T-helper 2 cell (primary cell): ENCODE results near the gene LRPAP1.
"Not testable (repeated sequence)": the region's sequence is repeated elsewhere in the genome, so short reads cannot be mapped to it uniquely, and the experiment has no call there.

ENCODE experiments used
- DNase-seq, 5 experiments: peaks; one replicate each; pipeline versions ENCODE4 v3.0.0 to v3.0.0-alpha.2; 2012 to 2022
- total RNA-seq, 2 donors: gene quantifications; one replicate each; lab custom pipeline; 2026; lab: John Stamatoyannopoulos, UW

Gene LRPAP1, protein sequence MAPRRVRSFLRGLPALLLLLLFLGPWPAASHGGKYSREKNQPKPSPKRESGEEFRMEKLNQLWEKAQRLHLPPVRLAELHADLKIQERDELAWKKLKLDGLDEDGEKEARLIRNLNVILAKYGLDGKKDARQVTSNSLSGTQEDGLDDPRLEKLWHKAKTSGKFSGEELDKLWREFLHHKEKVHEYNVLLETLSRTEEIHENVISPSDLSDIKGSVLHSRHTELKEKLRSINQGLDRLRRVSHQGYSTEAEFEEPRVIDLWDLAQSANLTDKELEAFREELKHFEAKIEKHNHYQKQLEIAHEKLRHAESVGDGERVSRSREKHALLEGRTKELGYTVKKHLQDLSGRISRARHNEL
- 98.1 to 174 reads per million in 2 donors for total RNA-seq

- peak; percentile 69 to 88 (median 76) for DNase-seq
Observed at GRCh38 chr4:3531879-3532750, at the start of gene LRPAP1. Gene LRPAP1 (minus strand): TSS chr4:3532422. CDS start chr4:3532412, 10 bp downstream.

GRCh38 chr4:3581334-3582090 is 49.3 kb upstream of the LRPAP1 start:
- not testable (repeated sequence) for DNase-seq

GRCh38 chr4:3580859-3581258 is 48.6 kb upstream of the LRPAP1 start:
- DNase-seq: not testable (repeated sequence)

DNA sequence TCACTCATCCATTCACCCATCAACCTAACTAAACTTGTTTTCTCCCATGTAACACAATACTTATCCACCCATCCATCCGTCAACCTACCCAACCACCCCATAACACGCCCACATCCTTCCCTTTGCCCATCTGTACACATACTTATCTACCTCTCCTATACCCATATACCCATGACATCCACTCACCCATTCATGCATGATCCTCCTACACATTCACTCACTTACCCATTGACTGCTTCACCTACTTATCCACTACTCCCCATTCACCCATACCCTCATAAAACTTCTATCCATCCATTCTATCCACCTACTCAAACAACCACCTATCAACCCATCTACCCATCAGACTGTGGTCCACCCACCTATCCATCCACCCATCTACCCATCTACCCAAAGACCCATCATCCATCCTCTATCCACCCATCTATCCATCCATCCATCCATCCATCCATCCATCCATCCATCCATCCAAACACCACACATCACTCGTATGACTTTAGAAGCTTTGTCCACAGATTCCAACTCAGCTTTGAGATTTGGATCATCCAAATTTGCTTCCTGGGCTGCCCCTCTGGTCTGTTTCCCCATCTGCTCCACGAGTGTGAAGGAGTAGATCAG is 46.4 kb upstream of the LRPAP1 start:
- not testable (repeated sequence) for DNase-seq

DNA sequence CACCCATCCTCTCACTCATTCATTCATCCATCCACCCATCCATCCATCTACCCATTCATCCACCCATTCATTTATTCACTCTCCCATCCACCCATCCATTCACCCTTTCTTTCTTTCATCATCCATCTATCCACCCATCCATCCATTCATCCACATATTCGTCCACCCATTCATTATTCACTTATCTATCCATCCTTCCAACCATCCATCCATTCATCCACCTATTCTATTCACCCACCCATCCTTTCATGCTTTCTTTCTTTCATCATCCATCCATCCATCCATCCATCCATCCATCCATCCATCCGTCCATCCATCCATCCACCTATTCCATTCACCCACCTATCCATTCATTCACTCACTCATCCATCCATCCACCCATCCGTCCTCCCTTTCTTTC is 45.8 kb upstream of the LRPAP1 start:
- DNase-seq: not testable (repeated sequence)

DNA sequence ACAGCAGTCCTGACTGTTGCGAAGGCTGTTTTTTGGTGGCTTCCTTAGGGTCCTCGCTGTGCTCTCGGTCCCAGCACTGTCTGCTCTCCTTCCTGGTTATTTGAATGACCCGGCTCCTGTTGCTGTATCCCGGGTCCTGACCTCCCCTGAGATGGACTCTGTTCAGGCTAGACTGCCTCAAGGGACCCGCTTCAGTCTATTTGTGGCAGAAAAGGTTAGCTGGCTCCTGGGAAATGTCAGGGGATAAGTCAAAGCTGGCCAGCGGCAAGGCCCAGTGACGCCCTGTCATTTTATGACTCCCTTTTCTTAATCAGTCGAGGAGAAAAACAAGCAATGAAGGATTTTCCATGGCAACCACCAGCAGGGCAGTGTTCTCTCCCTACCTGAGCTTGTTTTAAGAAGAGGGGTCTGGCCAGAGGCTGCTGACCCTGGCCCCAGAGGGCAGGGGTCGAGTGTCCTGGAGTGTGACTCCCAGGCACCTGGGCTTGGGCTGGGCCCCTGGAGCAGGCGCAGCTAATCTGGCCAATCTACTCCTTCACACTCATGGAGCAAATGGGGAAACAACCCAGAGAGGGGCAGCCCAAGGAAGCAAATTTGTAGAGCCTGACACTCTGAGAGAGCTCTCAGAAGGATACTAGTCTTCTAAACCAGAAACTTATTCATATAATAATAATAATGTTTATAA is 45.1 kb upstream of the LRPAP1 start:
- DNase-seq: not testable (repeated sequence)

DNA sequence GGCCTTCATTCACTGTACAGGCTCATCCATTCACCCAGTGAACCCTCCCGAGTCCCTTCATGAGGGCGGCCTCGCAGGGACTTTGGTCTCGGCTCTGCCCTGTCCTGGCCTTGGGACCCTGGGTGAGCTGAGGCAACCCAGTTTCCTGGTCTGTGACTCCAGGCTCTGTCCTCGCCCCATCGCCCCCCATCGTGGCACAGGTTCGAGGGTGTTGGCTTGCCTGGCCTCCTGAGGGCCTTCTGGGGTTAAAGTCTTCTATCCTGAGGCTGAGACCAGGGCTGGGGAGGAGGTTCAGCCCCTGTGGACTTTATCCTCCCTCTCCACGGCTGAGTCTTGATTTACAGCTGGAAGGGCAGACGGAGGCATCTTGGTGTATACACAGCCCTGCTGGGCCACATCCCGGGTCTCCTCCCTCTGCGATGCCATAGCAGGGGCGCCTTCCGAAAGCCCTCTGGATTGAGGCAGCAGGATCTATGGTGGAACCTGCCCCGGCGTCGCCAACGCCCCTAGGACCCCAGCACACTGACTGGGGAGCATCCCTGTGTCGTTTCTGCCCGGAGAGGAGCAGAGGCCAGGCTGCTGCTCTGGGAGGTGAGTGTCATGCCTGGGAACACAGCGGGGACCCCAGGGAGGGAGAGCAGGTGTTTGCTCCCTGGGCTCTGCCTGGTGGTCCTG is 44.4 kb upstream of the LRPAP1 start:
- not testable (repeated sequence) for DNase-seq

DNA sequence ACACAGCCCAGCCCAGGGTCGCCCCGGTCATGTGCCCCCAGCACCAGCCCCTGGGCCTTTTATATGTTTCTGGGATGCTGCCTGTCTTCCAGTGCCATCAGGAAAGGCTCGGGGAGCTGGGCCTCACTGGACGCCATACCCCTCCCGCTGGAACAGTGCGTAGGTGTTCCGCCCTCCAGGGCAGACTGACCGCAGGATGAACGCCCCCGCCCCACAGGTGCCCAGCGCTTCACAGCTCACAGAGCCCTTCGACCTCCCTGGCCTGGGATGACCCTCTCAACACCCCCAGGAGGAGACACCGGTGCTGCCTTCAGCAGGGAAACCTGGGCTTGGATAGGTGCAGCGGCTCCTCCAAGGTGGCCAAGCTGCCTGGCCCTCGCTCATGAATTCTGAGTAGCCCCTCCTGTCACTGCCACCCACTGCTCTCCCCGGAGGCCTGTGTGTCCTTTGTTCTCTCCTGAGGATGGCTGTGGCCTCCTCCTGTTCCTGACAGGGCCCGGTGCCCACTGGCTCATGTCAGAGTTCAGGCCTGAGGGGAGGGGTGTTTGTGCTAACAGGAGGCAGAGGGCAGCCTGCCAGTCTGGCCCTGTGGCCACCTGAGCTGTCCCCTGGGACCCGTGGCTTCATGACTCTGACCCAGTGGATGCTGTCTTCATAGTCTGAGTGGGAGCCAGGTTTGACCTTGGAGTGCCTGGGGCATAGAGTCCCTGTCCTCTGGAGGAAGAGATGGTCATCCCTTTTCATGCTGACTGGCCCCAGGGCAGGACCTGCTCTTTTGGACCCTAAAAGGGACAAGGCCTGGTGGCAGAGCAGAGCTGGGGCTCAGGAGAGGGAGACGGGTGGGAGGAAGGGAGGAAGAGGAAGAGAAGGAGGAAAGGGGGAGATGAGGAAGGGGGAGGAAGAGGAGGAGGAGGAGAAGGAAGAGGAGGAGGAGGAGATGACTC is 43.5 kb upstream of the LRPAP1 start:
- DNase-seq: not testable (repeated sequence)

GRCh38 chr4:3574865-3575264 is 42.6 kb upstream of the LRPAP1 start:
- not testable (repeated sequence) for DNase-seq

- DNase-seq: not testable (repeated sequence)
Observed at GRCh38 chr4:3574346-3574745, 42.1 kb upstream of the LRPAP1 start.

DNA sequence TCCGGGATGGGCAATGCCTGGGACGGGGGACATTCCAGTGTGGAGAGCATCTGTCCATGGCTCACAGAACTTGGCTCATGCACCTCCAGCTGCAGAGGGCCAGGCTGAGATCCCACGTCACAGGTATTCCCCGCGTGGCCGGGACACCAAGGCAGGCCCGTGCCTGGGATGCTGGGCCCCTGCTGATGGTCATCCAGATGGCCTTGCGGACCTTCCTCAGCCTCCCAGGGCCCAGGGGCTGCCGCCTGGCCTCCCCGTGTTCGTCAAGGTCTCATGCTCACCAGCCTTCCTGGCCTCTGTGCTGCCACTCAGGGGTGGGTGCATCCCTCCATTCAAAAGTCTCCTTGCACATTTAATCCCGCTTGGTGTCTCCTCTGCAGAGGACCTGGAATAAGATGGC is 40.9 kb upstream of the LRPAP1 start:
- DNase-seq: no peak

DNA sequence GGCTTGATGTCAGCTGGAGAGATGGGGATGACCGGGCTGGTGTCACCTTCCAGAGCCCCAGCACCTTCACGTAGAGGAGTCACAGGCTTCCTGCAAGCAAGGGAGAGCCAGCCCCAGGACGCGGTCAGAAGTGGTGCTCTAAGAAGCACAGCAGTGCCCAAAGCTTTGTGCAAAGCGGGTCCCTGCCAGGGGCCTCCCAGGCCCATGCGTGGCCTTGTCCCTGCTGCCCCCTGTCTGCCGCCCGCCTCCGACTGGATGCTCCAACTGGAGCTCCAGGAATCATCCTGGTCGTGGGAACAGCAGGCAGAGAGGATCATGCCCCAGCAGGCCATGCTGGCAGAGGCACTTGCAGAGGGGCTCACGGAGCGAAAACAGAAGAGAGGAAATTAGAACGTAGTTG is 40.1 kb upstream of the LRPAP1 start:
- DNase-seq: no peak

DNA sequence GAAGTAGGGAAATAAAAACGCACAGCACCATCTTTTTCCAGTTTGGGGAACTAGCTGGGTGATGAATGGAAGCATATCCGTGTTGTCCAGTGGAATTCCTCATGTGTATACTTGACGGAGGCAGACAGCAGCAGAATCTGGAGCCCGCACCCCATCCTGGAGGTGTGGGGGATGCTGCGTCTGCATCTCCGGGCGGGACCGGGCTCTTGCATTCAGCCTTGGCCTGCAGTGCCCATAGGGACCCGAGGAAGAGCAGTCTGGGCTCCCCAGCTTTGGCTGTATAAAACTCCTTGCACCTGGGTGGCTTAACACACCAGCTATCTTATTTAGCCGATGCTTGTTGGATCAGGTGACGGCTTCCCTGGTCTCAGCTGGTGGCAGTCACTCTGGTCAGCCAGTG is 39.7 kb upstream of the LRPAP1 start:
- no peak for DNase-seq

DNA sequence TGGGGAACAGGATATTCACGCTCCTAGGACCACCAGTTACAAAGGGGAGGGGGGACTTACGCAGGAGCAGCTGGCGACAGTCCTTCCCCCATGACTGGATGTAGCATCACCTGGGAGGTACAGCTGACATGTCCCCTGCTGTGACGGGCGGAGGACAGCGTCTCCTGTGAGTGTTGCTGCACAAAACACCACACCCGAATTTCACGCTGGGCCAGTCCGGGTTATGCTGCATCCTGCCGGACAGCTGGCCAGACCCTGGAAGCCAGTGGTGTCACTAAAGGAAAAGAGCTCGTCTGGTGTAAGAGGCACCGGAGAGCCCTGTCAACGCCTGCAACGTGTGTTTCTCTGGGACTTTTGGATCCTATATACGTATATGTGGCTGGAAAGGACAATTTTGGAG is 38.7 kb upstream of the LRPAP1 start:
- DNase-seq: not testable (repeated sequence)

GRCh38 chr4:3569611-3570010 is 37.4 kb upstream of the LRPAP1 start:
- DNase-seq: not testable (repeated sequence)

DNA sequence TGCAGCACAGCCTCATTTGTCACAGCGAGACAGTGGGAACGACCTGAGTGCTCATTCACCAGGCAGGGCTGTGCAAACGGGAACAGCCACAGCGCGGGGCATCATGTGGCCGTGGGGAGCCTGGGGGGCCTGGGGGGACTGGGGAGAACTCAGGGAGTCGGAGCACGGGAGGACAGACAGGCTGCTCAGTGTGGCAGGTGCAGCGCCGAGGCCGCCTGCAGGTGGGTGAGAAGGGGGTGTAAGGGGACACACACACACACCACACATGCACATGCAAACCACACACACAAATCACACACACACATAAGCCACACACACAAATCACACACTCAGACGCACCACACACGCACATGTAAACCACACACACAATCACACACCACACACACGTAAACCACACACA is 34.5 kb upstream of the LRPAP1 start:
- not testable (repeated sequence) for DNase-seq

- DNase-seq: not testable (repeated sequence)
Observed at GRCh38 chr4:3566301-3566700, 34.1 kb upstream of the LRPAP1 start.

DNA sequence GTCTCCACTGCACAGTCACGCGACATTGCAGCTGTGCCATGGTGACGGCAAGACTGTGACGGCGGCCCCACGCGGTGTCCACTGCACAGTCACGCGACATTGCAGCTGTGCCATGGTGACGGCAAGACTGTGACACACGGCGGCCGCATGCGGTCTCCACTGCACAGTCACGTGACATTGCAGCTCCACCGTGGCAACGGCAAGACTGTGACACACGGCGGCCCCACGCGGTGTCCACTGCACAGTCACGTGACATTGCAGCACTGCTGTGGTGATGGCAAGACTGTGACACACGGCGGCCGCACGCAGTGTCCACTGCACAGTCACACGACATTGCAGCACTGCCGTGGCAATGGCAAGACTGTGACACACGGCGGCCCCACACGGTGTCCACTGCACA is 32.7 kb upstream of the LRPAP1 start:
- not testable (repeated sequence) for DNase-seq

DNA sequence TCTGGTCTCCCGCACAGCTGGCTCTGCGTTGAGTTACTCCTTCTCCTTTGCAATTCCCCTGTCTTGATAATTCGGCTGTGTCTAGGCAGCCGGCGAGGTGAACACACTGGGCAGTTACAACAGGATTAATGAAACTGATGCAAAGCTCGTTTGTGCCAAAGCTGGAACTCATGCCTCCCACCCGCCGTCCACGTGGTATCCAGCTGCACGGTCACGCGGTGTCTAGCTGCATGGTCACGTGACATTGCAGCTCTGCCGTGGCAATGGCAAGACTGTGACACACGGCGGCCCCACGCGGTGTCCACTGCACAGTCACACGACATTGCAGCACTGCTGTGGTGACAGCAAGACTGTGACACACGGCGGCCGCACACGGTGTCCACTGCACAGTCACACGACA is 31.2 kb upstream of the LRPAP1 start:
- DNase-seq: no peak

DNA sequence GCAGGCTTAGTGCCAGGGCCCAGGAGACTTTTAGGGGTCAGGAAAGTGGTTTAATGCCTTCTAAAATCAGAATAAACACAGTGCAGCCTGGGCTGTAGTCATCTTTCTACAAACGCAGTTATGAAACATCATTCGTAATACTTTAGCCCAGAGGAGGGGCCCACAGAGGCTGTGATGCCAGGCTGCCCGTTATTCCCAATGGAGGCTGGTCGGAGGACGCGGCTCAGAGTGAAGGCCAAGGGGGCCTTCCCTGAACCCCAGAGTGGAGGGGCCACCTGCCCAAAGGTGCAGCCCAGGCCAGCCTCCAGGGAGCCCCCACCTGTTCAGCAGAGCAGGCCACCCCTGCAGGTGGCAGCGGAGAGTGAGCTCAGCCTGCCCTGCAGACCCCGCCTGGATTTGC is 29.9 kb upstream of the LRPAP1 start:
- not testable (repeated sequence) for DNase-seq
